HG02623 (cell line): ENCODE results near the gene ANKAR.
"Not testable (repeated sequence)": the region's sequence is repeated elsewhere in the genome, so short reads cannot be mapped to it uniquely, and the experiment has no call there.

ENCODE experiments used
- ATAC-seq: cut with Tn5 transposase; IDR thresholded peaks from one replicate; pipeline ENCODE4 v1.9.1; 2021; ENCODE audit warnings: moderate library complexity; ENCODE audit not compliant: unreplicated experiment

ANKAR gene

GRCh38 chr2:189709501-189710221, 35.2 kb downstream of the ANKAR start:
- ATAC-seq: no peak

- ATAC-seq: not testable (repeated sequence)
These were observed 43.1 kb downstream of the ANKAR start for GRCh38 chr2:189717593-189717992.

GRCh38 chr2:189719571-189719970, 45.1 kb downstream of the ANKAR start:
- ATAC-seq: no peak

- no peak for ATAC-seq
These were observed 48.7 kb downstream of the ANKAR start for GRCh38 chr2:189723192-189723591.
